Measurements from ENCODE around the gene IGSF9. TPM values are rescaled to one million over a fixed set of nuclear protein-coding genes. Genes with fewer than 3 reads are reported as not detected.

Gene IGSF9
- total and polyA plus RNA-seq, 2 of the 4 experiments (the other 2 are of a cell fraction) = 0.05 TPM; not detected in 1

GRCh38 chr1:159902541-159902940, 42.9 kb downstream of the IGSF9 start:
- Histone ChIP-seq H2BK5ac (ENCODE audit: low read depth, low read length, poor library complexity, severe bottlenecking) (no peak overlapping the region), H3K14ac (replicated peaks; ENCODE audit: low read depth, low read length) (no peak overlapping the region), H3K4me3 (ENCODE audit: insufficient read depth, low read depth, low read length) (no peak overlapping the region), H3K27me3 (ENCODE audit: control insufficient read depth, insufficient read depth, low read length) (no peaks in the 10 kb centered on the region), H3K9ac (ENCODE audit: low read depth, low read length) (no peak overlapping the region), H3K4ac (ENCODE audit: low read depth, low read length) (no peak overlapping the region), H2BK20ac (ENCODE audit: low read depth, low read length) (no peak overlapping the region), H3K4me1 (ENCODE audit: control insufficient read depth, insufficient read depth, low read length) (peaks cover 3% of the 10 kb centered on the region; the same call in 1 of the 2 replicates), H3K27ac (ENCODE audit: insufficient read depth, low read length) (no peak overlapping the region), H2BK15ac (ENCODE audit: low read depth, low read length) (no peak overlapping the region), H4K5ac (ENCODE audit: low read depth, low read length) (no peak overlapping the region), H3K9me3 (ENCODE audit: control insufficient read depth, insufficient read depth, low read length) (no peaks in the 10 kb centered on the region), H3K23ac (ENCODE audit: low read depth, low read length) (no peak overlapping the region), H3K36me3 (ENCODE audit: control insufficient read depth, insufficient read depth, low read length) (no peaks in the 10 kb centered on the region), H3K4me2 (ENCODE audit: low read depth, low read length) (no peak overlapping the region), H4K20me1 (ENCODE audit: insufficient read depth, low read length) (no peaks in the 10 kb centered on the region), H2AFZ (replicated peaks; ENCODE audit: low read length, poor library complexity) (no peak overlapping the region), H3K9me1 (ENCODE audit: insufficient read depth, low read length) (no peaks in the 10 kb centered on the region), H4K8ac (ENCODE audit: low read depth in 2 of 2, low read length in 2 of 2) (no peak overlapping the region), H3K79me1 (ENCODE audit: low read depth in 1 of 2, low read length in 2 of 2) (no peaks in the 10 kb centered on the region), H4K91ac (ENCODE audit: insufficient read depth, low read depth, low read length) (no peak overlapping the region), H3K56ac (ENCODE audit: extremely low read depth, insufficient read depth, low read length) (no peak overlapping the region), H2AK5ac (ENCODE audit: low read depth, low read length) (no peak overlapping the region), H2BK120ac (ENCODE audit: low read depth, low read length) (no peak overlapping the region), H3K18ac (ENCODE audit: low read depth, low read length) (no peak overlapping the region), H2AK9ac (replicated peaks; ENCODE audit: low read depth, low read length, poor library complexity) (no peak overlapping the region)
- TF ChIP-seq FOS (IDR thresholded peaks at IDR 0.05; ENCODE audit: low read depth, low read length) = no peak
- no peak for TF ChIP-seq RAD21 (IDR thresholded peaks at IDR 0.05; ENCODE audit: low read length)
- no peak for TF ChIP-seq NFE2L2 (IDR thresholded peaks at IDR 0.05; ENCODE audit: low read depth, low read length)
- no peak for TF ChIP-seq MAZ (IDR thresholded peaks at IDR 0.05; ENCODE audit: borderline replicate concordance, low read depth, low read length)
- no peak for TF ChIP-seq CHD1 (IDR thresholded peaks at IDR 0.05; ENCODE audit: low read depth, low read length)
- TF ChIP-seq BHLHE40 (IDR thresholded peaks at IDR 0.05; ENCODE audit: low read depth, low read length) = no peak
- TF ChIP-seq, protein P1, sequence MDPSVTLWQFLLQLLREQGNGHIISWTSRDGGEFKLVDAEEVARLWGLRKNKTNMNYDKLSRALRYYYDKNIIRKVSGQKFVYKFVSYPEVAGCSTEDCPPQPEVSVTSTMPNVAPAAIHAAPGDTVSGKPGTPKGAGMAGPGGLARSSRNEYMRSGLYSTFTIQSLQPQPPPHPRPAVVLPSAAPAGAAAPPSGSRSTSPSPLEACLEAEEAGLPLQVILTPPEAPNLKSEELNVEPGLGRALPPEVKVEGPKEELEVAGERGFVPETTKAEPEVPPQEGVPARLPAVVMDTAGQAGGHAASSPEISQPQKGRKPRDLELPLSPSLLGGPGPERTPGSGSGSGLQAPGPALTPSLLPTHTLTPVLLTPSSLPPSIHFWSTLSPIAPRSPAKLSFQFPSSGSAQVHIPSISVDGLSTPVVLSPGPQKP (IDR thresholded peaks at IDR 0.05; ENCODE audit: borderline replicate concordance, low read depth, low read length) = no peak
- TF ChIP-seq MAFK (IDR thresholded peaks at IDR 0.05; ENCODE audit: low read depth, low read length) = no peak
- TF ChIP-seq RFX5 (IDR thresholded peaks at IDR 0.05; ENCODE audit: low read depth, low read length) = no peak
- TF ChIP-seq RCOR1 (IDR thresholded peaks at IDR 0.05; ENCODE audit: insufficient replicate concordance, low read length) = no peak
- TF ChIP-seq SMC3 (IDR thresholded peaks at IDR 0.05; ENCODE audit: low read depth, low read length) = no peak
- no peak for TF ChIP-seq CEBPB (IDR thresholded peaks at IDR 0.05; ENCODE audit: low read depth, low read length)
- TF ChIP-seq, protein P2, sequence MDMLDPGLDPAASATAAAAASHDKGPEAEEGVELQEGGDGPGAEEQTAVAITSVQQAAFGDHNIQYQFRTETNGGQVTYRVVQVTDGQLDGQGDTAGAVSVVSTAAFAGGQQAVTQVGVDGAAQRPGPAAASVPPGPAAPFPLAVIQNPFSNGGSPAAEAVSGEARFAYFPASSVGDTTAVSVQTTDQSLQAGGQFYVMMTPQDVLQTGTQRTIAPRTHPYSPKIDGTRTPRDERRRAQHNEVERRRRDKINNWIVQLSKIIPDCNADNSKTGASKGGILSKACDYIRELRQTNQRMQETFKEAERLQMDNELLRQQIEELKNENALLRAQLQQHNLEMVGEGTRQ (IDR thresholded peaks at IDR 0.05; ENCODE audit: low read depth, low read length) = no peak
- no peak for TF ChIP-seq POLR2A (IDR thresholded peaks at IDR 0.05; ENCODE audit: low read depth, low read length)
- TF ChIP-seq, protein P3, sequence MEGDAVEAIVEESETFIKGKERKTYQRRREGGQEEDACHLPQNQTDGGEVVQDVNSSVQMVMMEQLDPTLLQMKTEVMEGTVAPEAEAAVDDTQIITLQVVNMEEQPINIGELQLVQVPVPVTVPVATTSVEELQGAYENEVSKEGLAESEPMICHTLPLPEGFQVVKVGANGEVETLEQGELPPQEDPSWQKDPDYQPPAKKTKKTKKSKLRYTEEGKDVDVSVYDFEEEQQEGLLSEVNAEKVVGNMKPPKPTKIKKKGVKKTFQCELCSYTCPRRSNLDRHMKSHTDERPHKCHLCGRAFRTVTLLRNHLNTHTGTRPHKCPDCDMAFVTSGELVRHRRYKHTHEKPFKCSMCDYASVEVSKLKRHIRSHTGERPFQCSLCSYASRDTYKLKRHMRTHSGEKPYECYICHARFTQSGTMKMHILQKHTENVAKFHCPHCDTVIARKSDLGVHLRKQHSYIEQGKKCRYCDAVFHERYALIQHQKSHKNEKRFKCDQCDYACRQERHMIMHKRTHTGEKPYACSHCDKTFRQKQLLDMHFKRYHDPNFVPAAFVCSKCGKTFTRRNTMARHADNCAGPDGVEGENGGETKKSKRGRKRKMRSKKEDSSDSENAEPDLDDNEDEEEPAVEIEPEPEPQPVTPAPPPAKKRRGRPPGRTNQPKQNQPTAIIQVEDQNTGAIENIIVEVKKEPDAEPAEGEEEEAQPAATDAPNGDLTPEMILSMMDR (conservative IDR thresholded peaks at IDR 0.05; ENCODE audit: low read depth, low read length) = no peak
- no peak for TF ChIP-seq MXI1 (IDR thresholded peaks at IDR 0.05; ENCODE audit: borderline replicate concordance, low read depth, low read length)
- ChIA-PET CTCF (no interaction called here), POLR2A (ENCODE audit: unreplicated experiment) (no interaction called here)
- BruUV-seq (replicated peaks) = no TSS peak
- dilution Hi-C loops (cut with HindIII; ENCODE audit: low sequenced_read_pairs, unreplicated experiment) (no loop called here), intact Hi-C loops (cut with micrococcal nuclease) (no loop called here), in situ Hi-C loops (cut with MboI; ENCODE audit: low sequenced_read_pairs) (no loop called here)
- DNase-seq (no peak), ATAC-seq (ENCODE audit: low read depth) (no peak)
- WGBS, 2 experiments (ENCODE audit: extremely low coverage in 2 of 2, insufficient read length in 1 of 2) = no CpG with 5 or more reads among the region's 3 CpGs

All from IMR-90 (cell line).